ENCODE data around the gene CASR.

GRCh38 chr3:122301063-122301462 lies 117.6 kb downstream of the CASR start:
- TF ChIP-seq POLR2A (IDR thresholded peaks at IDR 0.05; ENCODE audit: low read depth, low read length) (no peak), CTCF (conservative IDR thresholded peaks at IDR 0.05; ENCODE audit: low read depth, low read length) (no peak), CEBPB (IDR thresholded peaks at IDR 0.05; ENCODE audit: low read depth, low read length) (no peak), MAZ (IDR thresholded peaks at IDR 0.05; ENCODE audit: borderline replicate concordance, low read depth, low read length) (no peak), NFE2L2 (IDR thresholded peaks at IDR 0.05; ENCODE audit: low read depth, low read length) (no peak), SMC3 (IDR thresholded peaks at IDR 0.05; ENCODE audit: low read depth, low read length) (no peak), ELK1 (IDR thresholded peaks at IDR 0.05; ENCODE audit: borderline replicate concordance, low read depth, low read length) (no peak), RAD21 (IDR thresholded peaks at IDR 0.05; ENCODE audit: low read length) (no peak), RFX5 (IDR thresholded peaks at IDR 0.05; ENCODE audit: low read depth, low read length) (no peak), FOS (IDR thresholded peaks at IDR 0.05; ENCODE audit: low read depth, low read length) (no peak), CHD1 (IDR thresholded peaks at IDR 0.05; ENCODE audit: low read depth, low read length) (no peak)

All from IMR-90 (cell line).